ENCODE data around the gene C8G. TPM values are rescaled to one million over a fixed set of nuclear protein-coding genes. Genes with fewer than 3 reads are reported as not detected.
A peak's percentile ranks its signal among the peaks of the same experiment; 100 is the strongest.

The C8G gene
- total RNA-seq, 4 donors from 2014 or later = 1.7 to 5.2 TPM; not detected in 2

- intact Hi-C loops (cut with DNase I; ENCODE audit: low total_unique reads) = no loop called here
- H3K27me3 ChIP-seq = peaks cover 19 to 26% (median 23%) of the 10 kb centered on the region in 3 donors
- H3K27ac ChIP-seq = no peak overlapping the region
- DNase-seq (no peak), ATAC-seq (no peak)
- peaks cover 6 to 16% of the 10 kb centered on the region in 2 donors for H3K4me1 ChIP-seq
- no peaks in the 10 kb centered on the region for H3K9me3 ChIP-seq
- peaks cover 0 to 3% of the 10 kb centered on the region in 2 donors for H3K36me3 ChIP-seq
- H3K4me3 ChIP-seq = no peak overlapping the region
- no peak for TF ChIP-seq POLR2A (IDR thresholded peaks at IDR 0.05)
- TF ChIP-seq CTCF (IDR thresholded peaks at IDR 0.05 in 4 of 5, conservative IDR thresholded peaks at IDR 0.05 in 1 of 5) = no peak
- in situ Hi-C loops (cut with MboI; ENCODE audit: low sequenced_read_pairs in 4 of 4) = no loop called here
Measured at GRCh38 chr9:136988872-136989271, 43.8 kb downstream of the C8G start.

GRCh38 chr9:136990242-136990911, 45.3 kb downstream of the C8G start:
- DNase-seq (no peak), ATAC-seq (no peak)
- Histone ChIP-seq H3K4me3 (no peak overlapping the region), H3K4me1 (peaks cover 6 to 12% of the 10 kb centered on the region in 2 donors), H3K27me3 (peaks cover 12 to 15% (median 14%) of the 10 kb centered on the region in 3 donors), H3K36me3 (peaks cover 0 to 7% of the 10 kb centered on the region in 2 donors), H3K9me3 (no peaks in the 10 kb centered on the region), H3K27ac (no peak overlapping the region)
- TF ChIP-seq POLR2A (IDR thresholded peaks at IDR 0.05) (no peak), CTCF (IDR thresholded peaks at IDR 0.05 in 4 of 5, conservative IDR thresholded peaks at IDR 0.05 in 1 of 5) (no peak)
- in situ Hi-C loops (cut with MboI; ENCODE audit: low sequenced_read_pairs in 4 of 4) = no loop called here
- intact Hi-C loops (cut with DNase I; ENCODE audit: low total_unique reads) = loop anchor here (5.0 kb wide), 1 partner anchor 143 kb away; the partner anchor contains the start of gene PHPT1

GRCh38 chr9:136991993-136992818, 47.2 kb downstream of the C8G start, which contains the start of gene PAXX:
Gene PAXX, plus strand, starts transcription at chr9:136992422. Its CDS starts 22 bp downstream, at chr9:136992444.
- Histone ChIP-seq H3K4me1 (peaks cover 6 to 12% of the 10 kb centered on the region in 2 donors), H3K27ac (peak within 1 kb of the TSS; percentile 58 to 86 (median 80)), H3K36me3 (peaks cover 0 to 7% of the 10 kb centered on the region in 2 donors), H3K27me3 (peaks cover 14 to 19% (median 18%) of the 10 kb centered on the region in 3 donors), H3K9me3 (no peaks in the 10 kb centered on the region), H3K4me3 (peak within 1 kb of the TSS; percentile 65 to 95 (median 82))
- intact Hi-C loops (cut with DNase I; ENCODE audit: low total_unique reads) = loop anchor here (1.0 to 5.0 kb wide), 4 partner anchors 14 to 145 kb away; partner anchors contain the start of genes PHPT1 and TRAF2
- DNase-seq (peak; percentile 85 to 88), ATAC-seq (peak; percentile 90 to 94)
- TF ChIP-seq POLR2A (IDR thresholded peaks at IDR 0.05) (peak in 1 of 2 donors; percentile 40), CTCF (IDR thresholded peaks at IDR 0.05 in 4 of 5, conservative IDR thresholded peaks at IDR 0.05 in 1 of 5) (no peak)
- in situ Hi-C loops (cut with MboI; ENCODE audit: low sequenced_read_pairs in 4 of 4) = no loop called here

- Histone ChIP-seq H3K36me3 (peaks cover 0 to 7% of the 10 kb centered on the region in 2 donors), H3K27ac (peak overlapping the region; percentile 58 to 86 (median 80)), H3K4me3 (peak overlapping the region; percentile 65 to 95 (median 82)), H3K4me1 (peaks cover 6 to 12% of the 10 kb centered on the region in 2 donors), H3K27me3 (peaks cover 14 to 19% (median 18%) of the 10 kb centered on the region in 3 donors), H3K9me3 (no peaks in the 10 kb centered on the region)
- ATAC-seq (no peak), DNase-seq (no peak)
- in situ Hi-C loops (cut with MboI; ENCODE audit: low sequenced_read_pairs in 4 of 4) (no loop called here), intact Hi-C loops (cut with DNase I; ENCODE audit: low total_unique reads) (loop anchor here (1.0 to 5.0 kb wide), 4 partner anchors 15 to 146 kb away; partner anchors contain the start of genes PHPT1 and TRAF2)
- TF ChIP-seq POLR2A (IDR thresholded peaks at IDR 0.05) (no peak), CTCF (IDR thresholded peaks at IDR 0.05 in 4 of 5, conservative IDR thresholded peaks at IDR 0.05 in 1 of 5) (no peak)
Measured at GRCh38 chr9:136992819-136993369, 47.9 kb downstream of the C8G start.
